GM23338 (cell line): ENCODE results near the gene RHOH. TPM values are rescaled to one million over a fixed set of nuclear protein-coding genes. Genes with fewer than 3 reads are reported as not detected.

Source experiments
- ATAC-seq: fragments of 200-7000 bp; cut with Tn5 transposase; 3 replicates; pipeline ENCODE4 v1.9.1; 2020
- DNase-seq: peaks from one replicate; pipeline ENCODE4 v3.0.0-alpha.2; 2015; ENCODE audit warnings: low spot score
- H2AFZ ChIP-seq: fragments of 200-600 bp; sonication (generic); 2 replicates; pipeline ENCODE4 v1.8.0; 2016; ENCODE audit warnings: antibody characterized with exemption, mild to moderate bottlenecking, moderate library complexity
- H3F3A ChIP-seq: fragments of 200-600 bp; sonication (generic); replicated peaks from 2 replicates; pipeline ENCODE4 v1.8.0; 2017; ENCODE audit warnings: antibody characterized with exemption, mixed run types, low read depth
- H3K27ac ChIP-seq: fragments of 200-600 bp; sonication (generic); 2 replicates; pipeline ENCODE4 v1.6.1; 2016; ENCODE audit warnings: low read depth
- H3K27me3 ChIP-seq: fragments of 200-600 bp; sonication (generic); 2 replicates; pipeline ENCODE4 v1.8.0; 2016; ENCODE audit warnings: mild to moderate bottlenecking, mixed run types, moderate library complexity; ENCODE audit not compliant: insufficient read depth
- H3K36me3 ChIP-seq: fragments of 200-600 bp; sonication (generic); 2 replicates; pipeline ENCODE4 v1.8.0; 2016; ENCODE audit warnings: mild to moderate bottlenecking; ENCODE audit not compliant: insufficient read depth
- H3K4me1 ChIP-seq: fragments of 200-600 bp; sonication (generic); 2 replicates; pipeline ENCODE4 v1.8.0; 2016; ENCODE audit warnings: mild to moderate bottlenecking, moderate library complexity; ENCODE audit not compliant: insufficient read depth
- H3K4me2 ChIP-seq: fragments of 200-600 bp; sonication (generic); 2 replicates; pipeline ENCODE4 v1.7.1; 2017; ENCODE audit warnings: mixed run types
- H3K4me3 ChIP-seq: fragments of 200-600 bp; sonication (generic); 2 replicates; pipeline ENCODE4 v1.6.1; 2016; ENCODE audit warnings: mixed run types
- H3K79me2 ChIP-seq: fragments of 200-600 bp; sonication (generic); replicated peaks from 2 replicates; pipeline ENCODE4 v1.8.0; 2017; ENCODE audit warnings: mild to moderate bottlenecking; ENCODE audit not compliant: insufficient read depth
- H3K9me2 ChIP-seq: fragments of 200-600 bp; sonication (generic); 2 replicates; pipeline ENCODE4 v1.8.0; 2017; ENCODE audit not compliant: insufficient read depth
- H4K20me1 ChIP-seq: fragments of 200-600 bp; sonication (generic); replicated peaks from 2 replicates; pipeline ENCODE4 v1.8.0; 2017; ENCODE audit warnings: mild to moderate bottlenecking; ENCODE audit not compliant: insufficient read depth
- H3K27ac Mint-ChIP-seq: 2 replicates; pipeline ENCODE4 v1.8.0; 2020; ENCODE audit warnings: inconsistent platforms, mild to moderate bottlenecking, moderate library complexity, mixed read lengths
- H3K27me3 Mint-ChIP-seq: 3 replicates; pipeline ENCODE4 v1.8.0; 2022; ENCODE audit warnings: low read depth, mild to moderate bottlenecking, moderate library complexity, mixed read lengths, inconsistent platforms; ENCODE audit not compliant: insufficient read depth, poor library complexity
- H3K36me3 Mint-ChIP-seq: 3 replicates; pipeline ENCODE4 v1.8.0; 2021; ENCODE audit warnings: low read depth, mild to moderate bottlenecking, inconsistent platforms, moderate library complexity, mixed read lengths
- H3K4me1 Mint-ChIP-seq: 3 replicates; pipeline ENCODE4 v1.8.0; 2020; ENCODE audit warnings: mild to moderate bottlenecking, inconsistent platforms, mixed read lengths
- H3K4me3 Mint-ChIP-seq: 3 replicates; pipeline ENCODE4 v1.8.0; 2021; ENCODE audit warnings: moderate library complexity, mild to moderate bottlenecking, inconsistent platforms, mixed read lengths
- H3K9me3 Mint-ChIP-seq: 3 replicates; pipeline ENCODE4 v1.8.0; 2020; ENCODE audit warnings: moderate library complexity, mild to moderate bottlenecking, inconsistent platforms, mixed read lengths
- CREB1 ChIP-seq: fragments of 250-450 bp; sonication (Bioruptor Pico); IDR thresholded peaks from 2 replicates; pipeline ENCODE4 v1.5.0; 2020; ENCODE audit warnings: low read depth, mild to moderate bottlenecking, moderate library complexity
- EZH2 ChIP-seq: fragments of 200-600 bp; sonication (generic); IDR thresholded peaks from one replicate; pipeline ENCODE4 v1.8.0; 2017; ENCODE audit warnings: antibody characterized with exemption, mild to moderate bottlenecking, low read depth; ENCODE audit not compliant: unreplicated experiment
- EZH2phosphoT487 ChIP-seq: fragments of 200-600 bp; sonication (generic); IDR thresholded peaks from one replicate; pipeline ENCODE4 v1.8.1; 2018; ENCODE audit warnings: antibody characterized with exemption; ENCODE audit not compliant: unreplicated experiment
- JUNB ChIP-seq: IDR thresholded peaks from one replicate; pipeline ENCODE4 v1.6.1; 2016; ENCODE audit warnings: antibody characterized with exemption; ENCODE audit not compliant: unreplicated experiment
- NANOG ChIP-seq: IDR thresholded peaks from 2 replicates; pipeline ENCODE4 v1.6.1; 2016; ENCODE audit warnings: antibody characterized with exemption, borderline replicate concordance
- POLR2AphosphoS5 ChIP-seq: IDR thresholded peaks from 2 replicates; pipeline ENCODE4 v1.6.1; 2016; ENCODE audit warnings: antibody characterized with exemption, low read depth
- STAT1 ChIP-seq: IDR thresholded peaks from one replicate; pipeline ENCODE4 v1.6.1; 2016; ENCODE audit warnings: antibody characterized with exemption; ENCODE audit not compliant: unreplicated experiment
- ZNF114 ChIP-seq: fragments of 250-450 bp; sonication (Bioruptor Pico); IDR thresholded peaks from 2 replicates; pipeline ENCODE4 v1.5.0; 2020; ENCODE audit warnings: mild to moderate bottlenecking, moderate library complexity
- ZNF331 ChIP-seq: fragments of 250-450 bp; sonication (Bioruptor Pico); IDR thresholded peaks from 2 replicates; pipeline ENCODE4 v1.5.0; 2020; ENCODE audit warnings: low read depth, mild to moderate bottlenecking, moderate library complexity
- polyA plus RNA-seq: library from polyadenylated mRNA; unstranded; fragments of >200 nt; fragmentation: Nextera tagmentation; extraction: Ambion mirVana; gene quantifications from 2 replicates; pipeline ENCODE4 v1.2.1, GENCODE V29; 2016
- total RNA-seq: library from RNA; depleted of rRNA; stranded (reverse); fragments of >200 nt; shearing (Covaris generic); gene quantifications from 2 replicates; pipeline ENCODE4 v1.2.3, GENCODE V29; 2014
- TF ChIP-seq, protein P1 (sequence below): fragments of 250-450 bp; sonication (Bioruptor Pico); IDR thresholded peaks from 2 replicates; pipeline ENCODE4 v1.5.0; 2020; ENCODE audit warnings: mild to moderate bottlenecking, moderate library complexity
- TF ChIP-seq, protein P2 (sequence below): IDR thresholded peaks from one replicate; pipeline ENCODE4 v1.6.1; 2018; ENCODE audit warnings: antibody characterized with exemption; ENCODE audit not compliant: unreplicated experiment
- TF ChIP-seq, protein P3 (sequence below): IDR thresholded peaks from 2 replicates; pipeline ENCODE4 v1.6.1; 2016; ENCODE audit warnings: antibody characterized with exemption
- TF ChIP-seq, protein P4 (sequence below), 2 experiments: fragments of 200-600 bp in 1 of 2; sonication (generic) in 1 of 2; conservative IDR thresholded peaks; 2 replicates each; pipeline versions ENCODE4 v1.5.1 to v1.6.1; 2016 to 2017; ENCODE audit warnings: antibody characterized with exemption in 2 of 2, low read depth in 2 of 2, mild to moderate bottlenecking in 2 of 2, moderate library complexity in 1 of 2

The RHOH gene
- total and polyA plus RNA-seq, 2 experiments from 2014 or later: 2.2 to 3.7 TPM

DNA sequence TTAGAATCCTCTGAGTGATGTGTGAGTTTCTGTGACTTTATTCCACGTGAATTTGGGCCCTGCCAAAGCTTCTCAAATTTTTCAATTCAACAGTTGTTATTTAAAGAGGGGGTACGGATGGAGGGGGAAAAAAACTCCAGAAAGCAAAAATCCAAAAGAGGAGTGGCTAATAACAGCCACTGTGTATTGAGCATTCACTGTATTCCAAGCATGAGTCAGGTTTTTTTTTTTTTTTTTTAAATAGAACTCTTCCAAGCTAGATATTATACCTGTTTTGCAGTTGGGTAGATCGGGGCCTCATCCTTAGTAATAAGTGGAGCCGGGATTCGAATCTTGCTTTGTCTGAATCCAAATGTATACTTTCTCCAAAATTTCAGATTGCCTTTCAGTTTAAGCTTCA is 6.4 kb upstream of the RHOH start:
- Mint-ChIP-seq H3K36me3 (no peaks in the 10 kb centered on the region), H3K4me3 (no peak overlapping the region), H3K27me3 (peaks cover 1% of the 10 kb centered on the region), H3K4me1 (peaks cover 64% of the 10 kb centered on the region), H3K9me3 (no peaks in the 10 kb centered on the region), H3K27ac (peak overlapping the region; percentile 61; the same call in 1 of the 2 replicates)
- Histone ChIP-seq H3K4me3 (no peak overlapping the region), H2AFZ (peak overlapping the region; percentile 44; the same call in 1 of the 2 replicates), H3K9me2 (no peaks in the 10 kb centered on the region), H3K4me1 (peaks cover 47% of the 10 kb centered on the region), H3K79me2 (no peaks in the 10 kb centered on the region), H3K27me3 (no peaks in the 10 kb centered on the region), H3K4me2 (no peak overlapping the region), H3F3A (0 out of 2 replicates have a peak, but pooled peaks cover 3% of the 10 kb centered on the region), H3K27ac (no peak overlapping the region), H3K36me3 (no peaks in the 10 kb centered on the region), H4K20me1 (no peaks in the 10 kb centered on the region)
- DNase-seq: no peak
- no peak for ATAC-seq
- TF ChIP-seq, protein P1, sequence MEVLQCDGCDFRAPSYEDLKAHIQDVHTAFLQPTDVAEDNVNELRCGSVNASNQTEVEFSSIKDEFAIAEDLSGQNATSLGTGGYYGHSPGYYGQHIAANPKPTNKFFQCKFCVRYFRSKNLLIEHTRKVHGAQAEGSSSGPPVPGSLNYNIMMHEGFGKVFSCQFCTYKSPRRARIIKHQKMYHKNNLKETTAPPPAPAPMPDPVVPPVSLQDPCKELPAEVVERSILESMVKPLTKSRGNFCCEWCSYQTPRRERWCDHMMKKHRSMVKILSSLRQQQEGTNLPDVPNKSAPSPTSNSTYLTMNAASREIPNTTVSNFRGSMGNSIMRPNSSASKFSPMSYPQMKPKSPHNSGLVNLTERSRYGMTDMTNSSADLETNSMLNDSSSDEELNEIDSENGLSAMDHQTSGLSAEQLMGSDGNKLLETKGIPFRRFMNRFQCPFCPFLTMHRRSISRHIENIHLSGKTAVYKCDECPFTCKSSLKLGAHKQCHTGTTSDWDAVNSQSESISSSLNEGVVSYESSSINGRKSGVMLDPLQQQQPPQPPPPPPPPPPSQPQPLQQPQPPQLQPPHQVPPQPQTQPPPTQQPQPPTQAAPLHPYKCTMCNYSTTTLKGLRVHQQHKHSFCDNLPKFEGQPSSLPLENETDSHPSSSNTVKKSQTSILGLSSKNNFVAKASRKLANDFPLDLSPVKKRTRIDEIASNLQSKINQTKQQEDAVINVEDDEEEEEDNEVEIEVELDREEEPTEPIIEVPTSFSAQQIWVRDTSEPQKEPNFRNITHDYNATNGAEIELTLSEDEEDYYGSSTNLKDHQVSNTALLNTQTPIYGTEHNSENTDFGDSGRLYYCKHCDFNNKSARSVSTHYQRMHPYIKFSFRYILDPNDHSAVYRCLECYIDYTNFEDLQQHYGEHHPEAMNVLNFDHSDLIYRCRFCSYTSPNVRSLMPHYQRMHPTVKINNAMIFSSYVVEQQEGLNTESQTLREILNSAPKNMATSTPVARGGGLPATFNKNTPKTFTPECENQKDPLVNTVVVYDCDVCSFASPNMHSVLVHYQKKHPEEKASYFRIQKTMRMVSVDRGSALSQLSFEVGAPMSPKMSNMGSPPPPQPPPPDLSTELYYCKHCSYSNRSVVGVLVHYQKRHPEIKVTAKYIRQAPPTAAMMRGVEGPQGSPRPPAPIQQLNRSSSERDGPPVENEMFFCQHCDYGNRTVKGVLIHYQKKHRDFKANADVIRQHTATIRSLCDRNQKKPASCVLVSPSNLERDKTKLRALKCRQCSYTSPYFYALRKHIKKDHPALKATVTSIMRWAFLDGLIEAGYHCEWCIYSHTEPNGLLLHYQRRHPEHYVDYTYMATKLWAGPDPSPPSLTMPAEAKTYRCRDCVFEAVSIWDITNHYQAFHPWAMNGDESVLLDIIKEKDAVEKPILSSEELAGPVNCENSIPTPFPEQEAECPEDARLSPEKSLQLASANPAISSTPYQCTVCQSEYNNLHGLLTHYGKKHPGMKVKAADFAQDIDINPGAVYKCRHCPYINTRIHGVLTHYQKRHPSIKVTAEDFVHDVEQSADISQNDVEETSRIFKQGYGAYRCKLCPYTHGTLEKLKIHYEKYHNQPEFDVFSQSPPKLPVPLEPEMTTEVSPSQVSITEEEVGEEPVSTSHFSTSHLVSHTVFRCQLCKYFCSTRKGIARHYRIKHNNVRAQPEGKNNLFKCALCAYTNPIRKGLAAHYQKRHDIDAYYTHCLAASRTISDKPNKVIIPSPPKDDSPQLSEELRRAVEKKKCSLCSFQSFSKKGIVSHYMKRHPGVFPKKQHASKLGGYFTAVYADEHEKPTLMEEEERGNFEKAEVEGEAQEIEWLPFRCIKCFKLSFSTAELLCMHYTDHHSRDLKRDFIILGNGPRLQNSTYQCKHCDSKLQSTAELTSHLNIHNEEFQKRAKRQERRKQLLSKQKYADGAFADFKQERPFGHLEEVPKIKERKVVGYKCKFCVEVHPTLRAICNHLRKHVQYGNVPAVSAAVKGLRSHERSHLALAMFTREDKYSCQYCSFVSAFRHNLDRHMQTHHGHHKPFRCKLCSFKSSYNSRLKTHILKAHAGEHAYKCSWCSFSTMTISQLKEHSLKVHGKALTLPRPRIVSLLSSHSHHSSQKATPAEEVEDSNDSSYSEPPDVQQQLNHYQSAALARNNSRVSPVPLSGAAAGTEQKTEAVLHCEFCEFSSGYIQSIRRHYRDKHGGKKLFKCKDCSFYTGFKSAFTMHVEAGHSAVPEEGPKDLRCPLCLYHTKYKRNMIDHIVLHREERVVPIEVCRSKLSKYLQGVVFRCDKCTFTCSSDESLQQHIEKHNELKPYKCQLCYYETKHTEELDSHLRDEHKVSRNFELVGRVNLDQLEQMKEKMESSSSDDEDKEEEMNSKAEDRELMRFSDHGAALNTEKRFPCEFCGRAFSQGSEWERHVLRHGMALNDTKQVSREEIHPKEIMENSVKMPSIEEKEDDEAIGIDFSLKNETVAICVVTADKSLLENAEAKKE: no peak
- TF ChIP-seq EZH2phosphoT487 (no peak), JUNB (no peak), EZH2 (no peak), STAT1 (no peak), POLR2AphosphoS5 (no peak), CREB1 (CRISPR knock-in tag) (no peak), ZNF331 (CRISPR knock-in tag) (no peak), NANOG (no peak), ZNF114 (CRISPR knock-in tag) (no peak)
- TF ChIP-seq, protein P2, sequence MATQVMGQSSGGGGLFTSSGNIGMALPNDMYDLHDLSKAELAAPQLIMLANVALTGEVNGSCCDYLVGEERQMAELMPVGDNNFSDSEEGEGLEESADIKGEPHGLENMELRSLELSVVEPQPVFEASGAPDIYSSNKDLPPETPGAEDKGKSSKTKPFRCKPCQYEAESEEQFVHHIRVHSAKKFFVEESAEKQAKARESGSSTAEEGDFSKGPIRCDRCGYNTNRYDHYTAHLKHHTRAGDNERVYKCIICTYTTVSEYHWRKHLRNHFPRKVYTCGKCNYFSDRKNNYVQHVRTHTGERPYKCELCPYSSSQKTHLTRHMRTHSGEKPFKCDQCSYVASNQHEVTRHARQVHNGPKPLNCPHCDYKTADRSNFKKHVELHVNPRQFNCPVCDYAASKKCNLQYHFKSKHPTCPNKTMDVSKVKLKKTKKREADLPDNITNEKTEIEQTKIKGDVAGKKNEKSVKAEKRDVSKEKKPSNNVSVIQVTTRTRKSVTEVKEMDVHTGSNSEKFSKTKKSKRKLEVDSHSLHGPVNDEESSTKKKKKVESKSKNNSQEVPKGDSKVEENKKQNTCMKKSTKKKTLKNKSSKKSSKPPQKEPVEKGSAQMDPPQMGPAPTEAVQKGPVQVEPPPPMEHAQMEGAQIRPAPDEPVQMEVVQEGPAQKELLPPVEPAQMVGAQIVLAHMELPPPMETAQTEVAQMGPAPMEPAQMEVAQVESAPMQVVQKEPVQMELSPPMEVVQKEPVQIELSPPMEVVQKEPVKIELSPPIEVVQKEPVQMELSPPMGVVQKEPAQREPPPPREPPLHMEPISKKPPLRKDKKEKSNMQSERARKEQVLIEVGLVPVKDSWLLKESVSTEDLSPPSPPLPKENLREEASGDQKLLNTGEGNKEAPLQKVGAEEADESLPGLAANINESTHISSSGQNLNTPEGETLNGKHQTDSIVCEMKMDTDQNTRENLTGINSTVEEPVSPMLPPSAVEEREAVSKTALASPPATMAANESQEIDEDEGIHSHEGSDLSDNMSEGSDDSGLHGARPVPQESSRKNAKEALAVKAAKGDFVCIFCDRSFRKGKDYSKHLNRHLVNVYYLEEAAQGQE: no peak
- TF ChIP-seq, protein P3, sequence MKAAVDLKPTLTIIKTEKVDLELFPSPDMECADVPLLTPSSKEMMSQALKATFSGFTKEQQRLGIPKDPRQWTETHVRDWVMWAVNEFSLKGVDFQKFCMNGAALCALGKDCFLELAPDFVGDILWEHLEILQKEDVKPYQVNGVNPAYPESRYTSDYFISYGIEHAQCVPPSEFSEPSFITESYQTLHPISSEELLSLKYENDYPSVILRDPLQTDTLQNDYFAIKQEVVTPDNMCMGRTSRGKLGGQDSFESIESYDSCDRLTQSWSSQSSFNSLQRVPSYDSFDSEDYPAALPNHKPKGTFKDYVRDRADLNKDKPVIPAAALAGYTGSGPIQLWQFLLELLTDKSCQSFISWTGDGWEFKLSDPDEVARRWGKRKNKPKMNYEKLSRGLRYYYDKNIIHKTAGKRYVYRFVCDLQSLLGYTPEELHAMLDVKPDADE: no peak
- TF ChIP-seq, protein P4, sequence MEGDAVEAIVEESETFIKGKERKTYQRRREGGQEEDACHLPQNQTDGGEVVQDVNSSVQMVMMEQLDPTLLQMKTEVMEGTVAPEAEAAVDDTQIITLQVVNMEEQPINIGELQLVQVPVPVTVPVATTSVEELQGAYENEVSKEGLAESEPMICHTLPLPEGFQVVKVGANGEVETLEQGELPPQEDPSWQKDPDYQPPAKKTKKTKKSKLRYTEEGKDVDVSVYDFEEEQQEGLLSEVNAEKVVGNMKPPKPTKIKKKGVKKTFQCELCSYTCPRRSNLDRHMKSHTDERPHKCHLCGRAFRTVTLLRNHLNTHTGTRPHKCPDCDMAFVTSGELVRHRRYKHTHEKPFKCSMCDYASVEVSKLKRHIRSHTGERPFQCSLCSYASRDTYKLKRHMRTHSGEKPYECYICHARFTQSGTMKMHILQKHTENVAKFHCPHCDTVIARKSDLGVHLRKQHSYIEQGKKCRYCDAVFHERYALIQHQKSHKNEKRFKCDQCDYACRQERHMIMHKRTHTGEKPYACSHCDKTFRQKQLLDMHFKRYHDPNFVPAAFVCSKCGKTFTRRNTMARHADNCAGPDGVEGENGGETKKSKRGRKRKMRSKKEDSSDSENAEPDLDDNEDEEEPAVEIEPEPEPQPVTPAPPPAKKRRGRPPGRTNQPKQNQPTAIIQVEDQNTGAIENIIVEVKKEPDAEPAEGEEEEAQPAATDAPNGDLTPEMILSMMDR (conservative IDR thresholded peaks at IDR 0.05; ENCODE audit: low read depth in 2 of 2): no peak
